GM12864 (cell line): Measurements from ENCODE around the gene SLC24A3.

Source experiments
- DNase-seq: peaks from one replicate; pipeline ENCODE4 v3.0.0-alpha.2; 2011; ENCODE audit warnings: low read depth
- H3K4me3 ChIP-seq: 2 replicates; pipeline ENCODE4 v1.5.1; 2011; ENCODE audit warnings: mild to moderate bottlenecking, low read depth, low read length, control low read depth
- TF ChIP-seq, protein P1 (sequence below): IDR thresholded peaks from 2 replicates; pipeline ENCODE4 v1.5.1; 2011; ENCODE audit warnings: low read depth, mild to moderate bottlenecking, moderate library complexity, low read length, control low read depth, inconsistent platforms; ENCODE audit errors: missing control alignments

The SLC24A3 gene

DNA sequence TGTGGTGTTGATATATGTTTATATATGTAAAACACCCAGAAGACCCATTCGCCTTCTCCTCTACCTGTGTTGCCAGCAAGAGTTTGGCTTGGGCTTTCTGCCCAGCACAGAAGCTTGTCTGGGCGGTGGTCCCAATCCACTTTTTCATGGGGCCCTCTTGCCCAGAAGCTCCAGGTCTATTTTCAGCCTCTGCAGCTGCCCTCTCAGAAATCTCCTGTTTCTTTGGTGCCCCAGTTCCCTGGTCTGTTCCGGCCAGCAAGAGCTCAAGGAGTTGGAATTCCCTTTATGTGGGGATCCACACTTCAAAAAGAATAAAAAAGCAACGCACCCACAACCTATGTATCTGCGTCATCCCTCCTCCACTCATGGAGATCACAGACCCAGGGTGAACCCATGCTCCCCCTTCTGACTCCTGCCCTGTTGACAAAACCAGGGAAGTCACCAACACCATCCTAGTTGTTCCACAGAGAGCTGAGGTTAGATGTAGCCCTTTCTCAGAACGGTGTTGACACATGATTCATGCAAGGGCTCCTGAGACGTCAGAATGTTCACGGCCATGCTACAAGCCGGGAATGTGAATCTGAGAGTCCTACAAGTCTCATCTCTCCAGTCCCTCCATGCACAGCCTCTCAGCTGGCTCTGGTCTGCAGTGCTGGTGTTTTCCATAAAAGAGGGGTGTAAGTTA lies 388.8 kb downstream of the SLC24A3 start:
- TF ChIP-seq, protein P1, sequence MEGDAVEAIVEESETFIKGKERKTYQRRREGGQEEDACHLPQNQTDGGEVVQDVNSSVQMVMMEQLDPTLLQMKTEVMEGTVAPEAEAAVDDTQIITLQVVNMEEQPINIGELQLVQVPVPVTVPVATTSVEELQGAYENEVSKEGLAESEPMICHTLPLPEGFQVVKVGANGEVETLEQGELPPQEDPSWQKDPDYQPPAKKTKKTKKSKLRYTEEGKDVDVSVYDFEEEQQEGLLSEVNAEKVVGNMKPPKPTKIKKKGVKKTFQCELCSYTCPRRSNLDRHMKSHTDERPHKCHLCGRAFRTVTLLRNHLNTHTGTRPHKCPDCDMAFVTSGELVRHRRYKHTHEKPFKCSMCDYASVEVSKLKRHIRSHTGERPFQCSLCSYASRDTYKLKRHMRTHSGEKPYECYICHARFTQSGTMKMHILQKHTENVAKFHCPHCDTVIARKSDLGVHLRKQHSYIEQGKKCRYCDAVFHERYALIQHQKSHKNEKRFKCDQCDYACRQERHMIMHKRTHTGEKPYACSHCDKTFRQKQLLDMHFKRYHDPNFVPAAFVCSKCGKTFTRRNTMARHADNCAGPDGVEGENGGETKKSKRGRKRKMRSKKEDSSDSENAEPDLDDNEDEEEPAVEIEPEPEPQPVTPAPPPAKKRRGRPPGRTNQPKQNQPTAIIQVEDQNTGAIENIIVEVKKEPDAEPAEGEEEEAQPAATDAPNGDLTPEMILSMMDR: no peak
- H3K4me3 ChIP-seq: no peak overlapping the region
- no peak for DNase-seq

DNA sequence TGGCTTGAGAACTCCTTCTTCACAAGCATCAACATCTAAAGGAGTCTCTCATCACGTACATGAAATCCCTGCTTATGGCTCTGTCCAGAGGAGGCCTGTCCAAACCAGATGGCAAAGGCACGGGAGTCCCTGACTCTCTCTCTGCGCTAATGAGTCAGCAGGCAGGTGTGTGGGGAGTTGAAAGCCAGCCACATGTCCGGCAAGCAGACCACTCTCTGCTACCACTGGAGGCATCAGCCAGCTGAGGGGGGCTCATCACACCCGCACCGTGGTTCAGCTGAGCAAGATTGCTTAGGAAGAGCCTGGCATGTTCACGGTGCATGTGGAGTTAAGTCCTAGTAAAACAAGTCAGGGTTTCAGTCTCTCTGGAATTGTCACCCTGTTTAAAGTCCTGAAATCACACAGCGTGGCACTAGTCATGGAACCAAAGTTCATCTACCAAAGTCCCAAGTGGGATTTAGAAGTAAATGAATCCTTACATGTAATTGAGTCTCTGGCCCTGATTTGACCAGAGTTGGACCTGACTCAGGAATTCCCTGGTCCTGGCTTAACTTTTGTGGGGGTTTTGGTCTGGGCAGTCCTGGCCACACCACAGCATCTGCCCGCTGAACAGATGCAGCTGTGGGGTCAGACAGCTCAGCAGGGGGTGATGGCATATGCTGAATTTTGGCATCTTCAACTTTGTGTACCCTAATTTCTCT lies 390.4 kb downstream of the SLC24A3 start:
- no peak for DNase-seq
- TF ChIP-seq, protein P1: no peak
- H3K4me3 ChIP-seq: no peak overlapping the region

DNA sequence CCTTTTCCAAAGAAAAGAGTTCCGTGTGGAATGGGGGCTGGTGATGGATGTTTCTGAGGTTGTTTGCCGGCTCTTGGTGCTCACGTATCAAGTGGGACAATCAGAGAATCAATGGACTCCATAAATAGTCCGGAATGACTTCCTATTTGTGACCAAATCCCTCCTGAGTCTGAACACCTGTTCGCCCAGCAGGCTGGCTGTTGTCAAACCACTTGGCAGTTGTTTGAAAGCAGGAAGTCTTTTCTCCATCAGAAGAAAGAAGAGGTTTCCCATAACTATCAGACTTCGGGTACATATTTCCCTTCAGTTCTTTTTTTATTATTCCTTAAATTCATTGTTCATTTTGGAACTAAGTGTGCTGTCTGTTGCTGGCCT lies 390.9 kb downstream of the SLC24A3 start:
- H3K4me3 ChIP-seq: no peak overlapping the region
- no peak for DNase-seq
- TF ChIP-seq, protein P1: no peak

DNA sequence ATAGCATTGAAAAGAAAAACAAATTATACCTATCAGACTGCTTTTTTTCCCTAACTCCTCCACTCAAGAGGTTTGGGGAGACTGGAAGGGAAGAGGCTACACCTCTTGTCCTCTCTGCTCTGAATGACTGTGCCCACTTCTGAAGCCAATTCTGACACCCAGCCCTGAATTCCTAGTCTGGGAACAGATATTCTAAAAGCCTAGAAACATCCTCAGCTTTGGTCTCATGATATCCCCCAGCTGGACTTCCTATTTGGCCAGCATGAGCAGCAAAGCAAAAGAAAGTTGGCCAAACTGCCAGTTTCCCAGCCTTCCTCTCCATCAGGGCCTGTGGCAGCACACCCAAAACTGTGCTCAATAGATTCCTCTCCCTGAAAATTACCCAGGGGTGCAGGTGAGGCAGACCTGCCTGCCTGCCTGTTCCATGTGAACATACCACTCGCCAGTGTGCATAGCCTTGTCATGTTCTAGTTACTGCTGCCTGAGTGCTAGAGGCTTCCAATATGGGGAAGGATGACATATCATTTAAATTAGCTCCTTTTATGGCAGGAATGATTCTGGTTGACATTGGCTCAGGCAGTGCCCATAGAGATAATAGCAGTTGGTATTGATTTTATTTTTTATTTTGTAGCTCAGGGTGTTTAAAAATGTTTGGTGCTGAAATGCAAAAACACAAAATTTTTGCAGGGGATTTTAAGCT lies 393.5 kb downstream of the SLC24A3 start:
- TF ChIP-seq, protein P1: no peak
- no peak for DNase-seq
- no peak overlapping the region for H3K4me3 ChIP-seq

DNA sequence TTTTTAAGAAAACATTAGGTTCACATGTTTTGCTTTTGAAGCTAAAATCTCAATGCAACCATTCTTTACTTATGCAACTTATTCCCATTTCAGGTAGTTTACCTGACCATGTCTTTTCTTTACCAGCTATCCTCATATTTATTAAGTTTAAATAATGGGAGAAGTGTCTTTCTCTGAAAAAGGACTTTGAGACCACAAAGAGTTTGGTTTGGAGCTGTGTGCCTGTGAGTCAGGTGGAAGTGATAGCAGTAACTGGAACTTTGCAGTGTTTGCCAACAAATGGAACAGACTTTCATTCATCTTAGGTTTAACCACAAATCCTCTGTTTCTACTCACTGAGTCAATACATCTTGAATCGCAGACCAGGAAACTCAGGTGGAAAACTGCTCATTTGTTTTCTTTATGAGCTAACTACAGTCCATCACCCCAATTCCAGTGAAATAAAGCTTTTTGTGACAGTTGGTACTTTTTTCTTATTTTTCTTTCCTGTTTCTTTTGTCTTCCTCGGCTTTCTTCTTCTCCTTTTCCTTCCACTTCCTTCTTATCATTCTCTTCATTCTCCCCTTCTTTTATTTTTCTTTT lies 397.3 kb downstream of the SLC24A3 start:
- TF ChIP-seq, protein P1: no peak
- no peak overlapping the region for H3K4me3 ChIP-seq
- DNase-seq: no peak

DNA sequence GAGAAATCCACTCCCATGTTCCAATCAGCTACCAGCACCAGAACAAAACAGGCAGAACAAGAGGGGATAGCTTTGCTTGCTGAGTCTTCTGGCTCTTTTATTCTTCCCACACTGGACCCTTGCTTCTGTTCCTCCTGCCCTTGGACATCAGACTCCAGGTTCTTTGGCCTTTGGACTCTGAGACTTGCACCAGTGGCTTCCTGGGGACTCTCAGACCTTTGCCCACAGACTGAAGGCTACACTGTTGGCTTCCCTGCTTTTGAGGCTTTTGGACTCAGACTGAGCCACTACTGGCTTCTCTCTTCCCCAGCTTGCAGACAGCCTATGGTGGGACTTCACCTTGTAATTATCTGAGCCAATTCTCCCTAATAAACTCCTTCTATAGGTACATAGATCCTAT lies 403.2 kb downstream of the SLC24A3 start:
- H3K4me3 ChIP-seq: no peak overlapping the region
- TF ChIP-seq, protein P1: no peak
- DNase-seq: no peak
